CD4-positive, alpha-beta T cell treated with Interleukin-21 for 1 hour (primary cell): ENCODE results near the gene DAB1.

ENCODE experiments used
- DNase-seq: peaks from one replicate; pipeline ENCODE4 v3.0.0-alpha.2; 2020

The DAB1 gene

GRCh38 chr1:57423656-57424211 lies at the start of gene DAB1:
Gene DAB1, minus strand, starts transcription at chr1:57424060. Its CDS starts 133,030 bp downstream, at chr1:57291030.
- no peak for DNase-seq

- DNase-seq = no peak
Measured at GRCh38 chr1:57473448-57473847, 49.6 kb upstream of the DAB1 start.

- no peak for DNase-seq
Measured at GRCh38 chr1:57471995-57472394, 48.1 kb upstream of the DAB1 start.

- DNase-seq = no peak
Measured at GRCh38 chr1:57470036-57470435, 46.2 kb upstream of the DAB1 start.

GRCh38 chr1:57468641-57469523 lies 45.0 kb upstream of the DAB1 start:
- DNase-seq = no peak

GRCh38 chr1:57467830-57468229 lies 44.0 kb upstream of the DAB1 start:
- DNase-seq = no peak

GRCh38 chr1:57464756-57465155 lies 40.9 kb upstream of the DAB1 start:
- DNase-seq = no peak

GRCh38 chr1:57463343-57463742 lies 39.5 kb upstream of the DAB1 start:
- DNase-seq = no peak

GRCh38 chr1:57461405-57461804 lies 37.5 kb upstream of the DAB1 start:
- no peak for DNase-seq

- DNase-seq = no peak
Measured at GRCh38 chr1:57451516-57451915, 27.7 kb upstream of the DAB1 start.

GRCh38 chr1:57450981-57451380 lies 27.1 kb upstream of the DAB1 start:
- DNase-seq = no peak

- DNase-seq = no peak
Measured at GRCh38 chr1:57447551-57447950, 23.7 kb upstream of the DAB1 start.

- DNase-seq = no peak
Measured at GRCh38 chr1:57443004-57443403, 19.1 kb upstream of the DAB1 start.

GRCh38 chr1:57440096-57440495 lies 16.2 kb upstream of the DAB1 start:
- no peak for DNase-seq

- DNase-seq = no peak
Measured at GRCh38 chr1:57431400-57431799, 7.5 kb upstream of the DAB1 start.

GRCh38 chr1:57424231-57425027 lies 569 bp upstream of the DAB1 start:
- no peak for DNase-seq

- DNase-seq = no peak
Measured at GRCh38 chr1:57423135-57423655, 665 bp downstream of the DAB1 start.

- DNase-seq = no peak
Measured at GRCh38 chr1:57422271-57423134, 1.4 kb downstream of the DAB1 start.

- DNase-seq = no peak
Measured at GRCh38 chr1:57421806-57422205, 2.1 kb downstream of the DAB1 start.

GRCh38 chr1:57420981-57421785 lies 2.7 kb downstream of the DAB1 start:
- no peak for DNase-seq

- DNase-seq = no peak
Measured at GRCh38 chr1:57418971-57419370, 4.9 kb downstream of the DAB1 start.

- DNase-seq = no peak
Measured at GRCh38 chr1:57411262-57411661, 12.6 kb downstream of the DAB1 start.
